ENCODE results near the gene ABCB4. TPM values are rescaled to one million over a fixed set of nuclear protein-coding genes. Genes with fewer than 3 reads are reported as not detected.

ABCB4 gene
- total RNA-seq, 2 donors from 2014 or later = 0.05 to 1.1 TPM

- 98% methylated on average over 1 of the region's 1 CpG for WGBS
- intact Hi-C loops (cut with DNase I) = no loop called here
- Histone ChIP-seq H3K4me3 (no peak overlapping the region), H3K27ac (no peak overlapping the region), H3K9me3 (no peaks in the 10 kb centered on the region), H3K27me3 (replicated peaks; ENCODE audit: insufficient read depth) (no peaks in the 10 kb centered on the region), H3K36me3 (no peaks in the 10 kb centered on the region), H3K4me1 (replicated peaks) (no peaks in the 10 kb centered on the region)
- no peak for DNase-seq (ENCODE audit: low spot score)
- TF ChIP-seq POLR2A (IDR thresholded peaks at IDR 0.05) = no peak
- TF ChIP-seq CTCF (IDR thresholded peaks at IDR 0.05) = no peak
- TF ChIP-seq POLR2AphosphoS5 (IDR thresholded peaks at IDR 0.05) = no peak
These were observed 64.3 kb downstream of the ABCB4 start for GRCh38 chr7:87411186-87411585.

- H3K9me3 ChIP-seq = no peaks in the 10 kb centered on the region
- intact Hi-C loops (cut with DNase I) = no loop called here
- no peak overlapping the region for H3K4me3 ChIP-seq
- TF ChIP-seq POLR2A (IDR thresholded peaks at IDR 0.05) (no peak), CTCF (IDR thresholded peaks at IDR 0.05) (no peak), POLR2AphosphoS5 (IDR thresholded peaks at IDR 0.05) (no peak)
- H3K36me3 ChIP-seq = no peaks in the 10 kb centered on the region
- no peak for DNase-seq (ENCODE audit: low spot score)
- H3K27ac ChIP-seq = no peak overlapping the region
- H3K4me1 ChIP-seq (replicated peaks) = no peaks in the 10 kb centered on the region
- H3K27me3 ChIP-seq (replicated peaks; ENCODE audit: insufficient read depth) = no peaks in the 10 kb centered on the region
These were observed 70.8 kb downstream of the ABCB4 start for GRCh38 chr7:87404674-87405073.

DNA sequence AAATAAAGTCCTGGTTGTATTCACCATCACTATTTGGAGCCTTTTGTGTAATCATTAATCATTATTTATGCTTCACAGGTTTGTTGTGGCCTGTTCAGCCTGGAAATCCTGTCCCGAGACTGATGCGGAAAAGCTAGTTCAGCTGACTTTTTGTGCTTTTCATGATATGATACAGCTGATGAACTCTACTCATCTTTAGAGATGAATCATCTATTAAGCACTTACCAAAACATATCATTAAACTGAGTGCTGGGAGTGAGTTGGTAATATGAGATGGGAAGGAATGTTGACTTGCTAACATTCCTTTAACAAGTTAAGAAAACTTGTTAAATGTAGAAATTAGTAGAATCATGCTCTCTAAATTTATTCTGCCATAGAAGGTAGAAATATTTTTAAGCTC is 77.0 kb downstream of the ABCB4 start:
- no peak overlapping the region for H3K4me3 ChIP-seq
- TF ChIP-seq CTCF (IDR thresholded peaks at IDR 0.05) = no peak
- no peak for TF ChIP-seq POLR2A (IDR thresholded peaks at IDR 0.05)
- no peak for TF ChIP-seq POLR2AphosphoS5 (IDR thresholded peaks at IDR 0.05)
- WGBS = 51% methylated on average over 2 of the region's 2 CpGs
- intact Hi-C loops (cut with DNase I) = no loop called here
- no peak for DNase-seq (ENCODE audit: low spot score)
- H3K27me3 ChIP-seq (replicated peaks; ENCODE audit: insufficient read depth) = no peaks in the 10 kb centered on the region
- H3K36me3 ChIP-seq = no peaks in the 10 kb centered on the region
- H3K27ac ChIP-seq = no peak overlapping the region
- H3K9me3 ChIP-seq = no peaks in the 10 kb centered on the region
- H3K4me1 ChIP-seq (replicated peaks) = no peaks in the 10 kb centered on the region

DNA sequence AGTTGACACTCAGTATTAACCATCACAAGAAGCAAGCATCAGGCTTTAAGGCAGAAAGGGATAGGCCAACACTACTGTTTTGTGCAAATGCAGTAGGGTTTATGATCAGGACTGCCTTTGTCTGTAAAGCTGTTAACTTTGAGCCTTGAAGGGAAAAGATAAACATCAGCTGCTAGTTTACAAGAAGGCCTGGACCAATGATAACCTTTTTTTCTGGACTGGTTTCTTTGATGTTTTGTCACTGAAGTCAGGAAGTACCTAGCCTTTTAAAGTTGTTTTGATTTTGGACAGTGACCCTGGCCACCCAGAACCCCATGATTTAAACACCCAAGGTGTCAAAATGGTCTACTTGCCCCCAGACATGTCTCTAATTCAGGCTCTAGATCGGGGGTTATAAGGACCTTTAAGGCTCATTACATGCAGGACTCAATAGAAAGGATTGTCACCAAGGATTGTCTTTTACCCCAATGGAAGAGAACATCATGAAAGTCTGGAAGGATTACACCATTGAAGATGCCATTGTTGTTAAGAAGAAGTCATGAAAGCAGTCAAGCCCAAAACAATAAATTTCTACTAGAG is 79.9 kb downstream of the ABCB4 start:
- Histone ChIP-seq H3K36me3 (no peaks in the 10 kb centered on the region), H3K4me1 (replicated peaks) (no peaks in the 10 kb centered on the region), H3K27ac (no peak overlapping the region), H3K4me3 (no peak overlapping the region), H3K9me3 (no peaks in the 10 kb centered on the region), H3K27me3 (replicated peaks; ENCODE audit: insufficient read depth) (no peaks in the 10 kb centered on the region)
- TF ChIP-seq POLR2AphosphoS5 (IDR thresholded peaks at IDR 0.05) (no peak), CTCF (IDR thresholded peaks at IDR 0.05) (no peak), POLR2A (IDR thresholded peaks at IDR 0.05) (no peak)
- DNase-seq (ENCODE audit: low spot score) = no peak
- WGBS = 61% methylated on average over 1 of the region's 1 CpG
- intact Hi-C loops (cut with DNase I) = no loop called here

- Histone ChIP-seq H3K36me3 (no peaks in the 10 kb centered on the region), H3K27me3 (replicated peaks; ENCODE audit: insufficient read depth) (no peaks in the 10 kb centered on the region), H3K9me3 (no peaks in the 10 kb centered on the region), H3K27ac (no peak overlapping the region), H3K4me1 (replicated peaks) (no peaks in the 10 kb centered on the region), H3K4me3 (no peak overlapping the region)
- DNase-seq (ENCODE audit: low spot score) = no peak
- WGBS = 87% methylated on average over 8 of the region's 8 CpGs
- intact Hi-C loops (cut with DNase I) = no loop called here
- TF ChIP-seq POLR2A (IDR thresholded peaks at IDR 0.05) = no peak
- no peak for TF ChIP-seq POLR2AphosphoS5 (IDR thresholded peaks at IDR 0.05)
- no peak for TF ChIP-seq CTCF (IDR thresholded peaks at IDR 0.05)
These were observed 84.3 kb downstream of the ABCB4 start for GRCh38 chr7:87391020-87391701.

Data from prostate gland (tissue), 2 donors.